HG03342 (cell line): ENCODE results near the gene STK4.

Experiments
- ATAC-seq: cut with Tn5 transposase; IDR thresholded peaks from one replicate; pipeline ENCODE4 v1.9.1; 2021; ENCODE audit warnings: mild to moderate bottlenecking, moderate library complexity; ENCODE audit not compliant: unreplicated experiment

STK4 gene

GRCh38 chr20:44952731-44953130 is 13.6 kb upstream of the STK4 start:
- ATAC-seq, result no peak

DNA sequence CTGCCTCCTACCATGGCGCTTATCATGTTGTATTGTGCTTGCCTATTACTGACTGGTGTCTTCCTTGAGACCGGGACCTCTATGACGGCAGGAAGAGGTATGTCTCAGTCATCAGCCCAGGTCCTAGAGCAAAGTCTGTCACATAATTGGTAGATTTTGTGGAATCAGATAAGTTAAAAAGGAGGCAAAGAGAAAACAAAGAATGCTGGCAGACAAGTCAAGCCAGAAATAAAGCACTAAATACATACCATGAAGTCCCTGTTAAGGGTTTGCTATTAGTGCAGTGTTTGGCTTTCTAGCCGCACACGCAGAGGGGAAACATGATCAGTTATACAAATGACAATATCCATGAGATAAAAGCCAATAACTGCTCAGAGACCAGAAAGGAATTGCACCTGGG is 12.1 kb upstream of the STK4 start:
- ATAC-seq, result no peak

- no peak for ATAC-seq
Observed at GRCh38 chr20:44955270-44955669, 11.0 kb upstream of the STK4 start.

- ATAC-seq, result no peak
Observed at GRCh38 chr20:44956410-44956809, 9.9 kb upstream of the STK4 start.

GRCh38 chr20:44958276-44958675 is 8.0 kb upstream of the STK4 start:
- no peak for ATAC-seq

GRCh38 chr20:44959082-44959637 is 7.2 kb upstream of the STK4 start:
- ATAC-seq, result no peak

DNA sequence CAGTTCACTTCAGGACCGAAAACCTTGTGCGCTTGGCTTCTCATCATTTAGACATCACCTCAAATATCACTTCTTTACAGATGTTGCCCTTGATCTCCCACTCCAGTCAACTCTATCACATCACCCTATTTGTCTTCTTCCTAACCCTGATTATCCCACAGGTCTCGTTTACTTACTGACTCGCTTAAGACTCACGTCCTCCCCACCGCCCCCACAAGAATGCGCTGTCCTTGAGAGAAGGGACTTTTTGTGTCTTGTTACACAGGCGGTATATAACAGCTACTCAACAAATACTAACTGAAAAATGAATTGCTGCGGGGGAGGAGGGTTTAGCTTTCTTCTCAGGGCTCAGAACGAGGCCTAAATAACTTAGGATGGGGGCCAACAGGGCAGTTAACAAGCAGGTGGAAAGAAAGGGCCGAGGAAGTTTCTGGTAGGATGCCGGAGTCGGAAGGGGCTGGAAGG is 6.6 kb upstream of the STK4 start:
- ATAC-seq, result no peak

DNA sequence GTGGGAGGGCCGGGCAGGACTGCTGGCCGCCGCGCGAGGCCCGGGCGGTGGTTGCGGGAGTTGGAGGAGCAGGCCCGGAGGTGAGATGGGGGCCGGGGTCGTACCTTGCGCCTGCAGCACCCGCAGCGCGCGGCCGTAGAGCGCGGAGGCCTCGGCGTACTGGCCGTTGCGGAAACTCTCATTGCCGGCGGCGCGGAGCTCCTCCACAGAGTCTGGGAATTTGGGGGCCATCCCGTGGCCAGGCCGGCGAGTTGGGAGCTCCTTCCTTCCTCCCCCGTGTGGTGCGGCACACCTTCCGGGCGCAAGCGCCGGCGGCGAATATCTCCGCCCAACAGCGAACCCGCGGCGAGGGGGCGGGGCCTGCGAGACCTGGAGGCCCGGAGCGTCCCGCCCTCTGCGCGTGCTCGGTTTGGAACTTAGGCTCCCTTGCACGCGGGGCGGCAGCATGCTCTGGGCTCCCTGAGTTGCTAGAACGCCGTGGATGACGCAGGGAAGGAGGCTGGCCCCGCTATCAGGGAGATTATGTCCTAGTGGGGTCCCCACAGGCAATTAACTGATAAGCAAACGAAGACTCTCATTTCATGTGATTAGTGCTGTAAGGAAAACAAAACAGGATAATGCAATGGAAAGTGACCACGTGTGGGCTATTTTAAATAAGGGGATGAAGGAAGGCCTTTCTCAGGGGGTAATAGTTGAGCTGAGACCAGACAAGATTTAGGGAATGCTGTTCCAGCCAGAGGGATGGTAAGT is 6.0 kb upstream of the STK4 start, which contains the start of gene TOMM34:
TSS of gene TOMM34 (minus strand) at position 295 of the 750 bp plus-strand sequence. CDS start at position 231, 64 bp downstream.
- ATAC-seq, result peak; percentile 84

GRCh38 chr20:44961011-44961869 is 5.1 kb upstream of the STK4 start:
- ATAC-seq, result no peak

GRCh38 chr20:44961870-44962267 is 4.4 kb upstream of the STK4 start:
- no peak for ATAC-seq

DNA sequence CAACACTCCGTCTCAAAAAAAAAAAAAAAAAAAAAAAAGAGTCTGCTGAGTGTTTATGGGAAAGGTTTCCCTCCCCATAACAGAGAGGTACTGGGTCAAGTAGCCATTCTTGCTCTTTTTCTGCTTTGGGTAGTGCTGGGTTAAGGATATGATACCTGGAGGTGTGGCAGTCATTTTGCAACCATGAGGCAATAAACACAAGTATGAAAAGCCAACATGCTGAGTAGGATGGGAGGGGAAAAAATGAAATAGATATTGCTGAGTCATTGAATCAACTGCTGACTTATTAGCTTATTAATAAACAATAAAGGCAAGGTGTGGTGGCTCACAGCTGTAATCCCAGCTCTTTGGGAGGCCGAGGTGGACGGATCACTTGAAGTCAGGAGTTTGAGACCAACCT is 3.8 kb upstream of the STK4 start:
- no peak for ATAC-seq

DNA sequence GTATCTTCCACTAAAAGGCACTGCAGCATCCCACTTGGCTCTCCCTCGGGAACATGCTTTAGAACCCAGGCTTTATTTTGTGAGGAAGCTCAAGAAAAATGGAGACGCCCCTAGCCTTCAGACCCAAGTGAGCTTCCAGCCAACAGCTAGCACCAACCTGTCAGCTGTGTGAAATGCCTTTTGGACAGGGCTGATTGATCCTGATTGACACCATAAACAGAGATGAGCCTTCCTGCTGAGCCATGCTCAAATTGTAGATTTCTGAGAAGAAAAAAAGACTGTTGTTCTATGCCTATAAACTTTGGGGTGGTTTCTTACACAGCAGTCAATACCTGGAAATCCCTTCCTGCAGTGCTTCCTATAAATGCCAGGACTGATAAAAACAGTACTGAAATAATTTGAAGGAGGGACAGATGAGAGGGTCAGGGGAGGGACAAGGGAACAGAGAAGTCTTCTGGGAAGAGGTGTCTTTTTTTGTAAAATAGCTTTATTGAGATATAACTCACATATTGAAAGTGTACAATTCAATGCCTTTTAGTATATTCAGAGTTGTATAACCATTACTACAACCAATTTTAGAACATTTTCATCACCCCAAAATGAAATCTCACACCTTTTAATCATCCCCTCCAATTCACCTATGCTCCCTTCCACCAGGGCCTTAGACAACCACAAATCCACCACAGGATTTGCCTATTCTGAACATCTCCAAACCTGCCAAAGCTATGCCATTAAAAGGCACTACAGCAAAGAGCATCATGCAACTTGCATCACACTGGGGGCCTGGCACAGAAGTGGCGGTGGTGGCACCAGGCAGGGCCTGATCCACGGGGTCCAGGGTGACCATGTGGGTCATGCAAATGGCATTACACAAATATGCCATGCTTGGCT is 2.7 kb upstream of the STK4 start:
- no peak for ATAC-seq

GRCh38 chr20:44965651-44966029 is 672 bp upstream of the STK4 start:
- ATAC-seq, result no peak

DNA sequence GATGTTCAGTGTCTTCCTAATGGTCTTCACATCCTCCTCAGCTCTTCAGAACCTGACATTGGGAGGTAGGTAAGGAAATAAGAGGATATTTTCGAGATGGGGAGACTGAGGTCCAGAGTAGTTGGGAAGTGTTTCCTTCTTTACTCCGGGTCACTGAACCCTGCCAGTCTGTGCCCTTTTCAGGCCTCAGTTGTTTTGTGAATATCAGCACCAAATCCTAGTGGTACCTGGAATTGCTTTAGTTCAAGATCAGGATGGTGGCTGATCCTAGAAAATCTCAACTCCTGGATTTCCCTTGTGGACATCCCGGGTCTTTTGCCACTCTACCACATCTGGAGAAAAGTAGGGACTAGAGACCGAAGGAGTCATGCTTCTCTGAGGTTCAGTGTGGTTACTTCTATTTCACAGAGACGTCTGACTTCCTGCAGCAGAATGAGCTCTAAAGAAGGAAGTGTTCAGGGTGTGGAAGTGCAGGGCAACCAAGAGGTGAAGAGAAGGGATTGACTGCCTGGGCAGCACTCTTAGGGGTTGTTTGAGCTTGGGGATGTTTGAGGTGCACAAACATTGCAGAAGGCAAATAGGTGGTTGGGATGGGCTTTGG is 995 bp downstream of the STK4 start:
- no peak for ATAC-seq

GRCh38 chr20:44969300-44969894 is 3.1 kb downstream of the STK4 start:
- ATAC-seq, result no peak

DNA sequence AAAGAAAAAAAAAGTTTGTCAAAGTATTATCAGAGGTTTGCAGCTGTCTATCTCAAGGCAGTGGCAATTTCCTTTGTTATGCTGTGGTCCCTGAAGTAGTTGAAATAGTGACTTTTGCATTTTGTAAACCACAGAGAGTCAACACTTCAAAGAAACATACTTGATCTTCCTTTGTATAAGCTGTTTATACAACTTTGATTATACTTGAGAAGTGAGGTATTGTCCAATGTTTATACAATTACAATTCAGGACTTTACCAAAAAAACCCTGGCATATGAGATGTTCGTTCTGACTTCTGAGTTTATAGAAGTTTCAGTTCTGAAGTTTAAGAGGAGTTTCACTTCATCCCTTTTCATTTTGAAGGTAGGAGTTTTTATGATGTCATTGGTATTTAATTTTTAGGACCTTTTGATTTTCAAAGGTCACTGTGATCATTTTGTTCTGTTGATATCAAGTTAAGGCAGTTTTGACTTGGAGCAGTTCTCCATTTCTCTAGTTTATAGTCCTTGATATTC is 4.0 kb downstream of the STK4 start:
- no peak for ATAC-seq

GRCh38 chr20:44973053-44973452 is 6.7 kb downstream of the STK4 start:
- no peak for ATAC-seq

- no peak for ATAC-seq
Observed at GRCh38 chr20:44976698-44977097, 10.4 kb downstream of the STK4 start.

DNA sequence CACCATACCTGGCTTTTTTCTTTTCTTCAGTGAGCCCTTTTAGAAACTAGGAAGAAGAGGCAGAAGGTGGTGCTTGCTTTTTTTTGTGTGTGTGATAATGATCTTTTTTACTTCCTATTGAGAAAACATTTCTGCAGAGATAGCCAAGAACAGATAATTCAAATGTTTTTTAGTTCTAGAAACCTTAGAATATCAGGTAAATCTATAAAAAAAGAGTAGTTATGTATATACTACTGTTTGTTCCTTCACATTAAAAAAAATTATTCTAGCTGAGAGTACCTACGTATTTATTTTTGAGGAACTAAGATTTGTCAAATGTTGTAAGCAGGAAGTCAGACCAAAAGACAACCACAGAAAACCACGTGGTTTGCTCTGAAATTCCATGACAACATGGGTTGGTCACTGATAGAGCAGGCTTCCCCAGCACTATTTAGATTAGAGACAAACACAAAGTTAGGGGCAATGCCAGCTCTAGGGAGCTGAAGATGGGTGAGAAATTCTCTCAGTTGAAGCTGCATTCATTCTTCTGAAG is 12.8 kb downstream of the STK4 start:
- peak; percentile 93 for ATAC-seq
